OCI-LY1 (cell line): ENCODE data around the gene NLRP1.

Experiments
- CTCF ChIP-seq: fragments of 200-600 bp; sonication (generic), shearing (Covaris generic); IDR thresholded peaks from 2 replicates; pipeline ENCODE4 v1.5.1; 2017; ENCODE audit warnings: mild to moderate bottlenecking, antibody characterized with exemption, low read length, moderate library complexity, mixed read lengths
- EZH2 ChIP-seq: fragments of 200-600 bp; sonication (generic), shearing (Covaris generic); IDR thresholded peaks from 2 replicates; pipeline ENCODE4 v1.8.0; 2017; ENCODE audit warnings: borderline replicate concordance, mixed run types, mild to moderate bottlenecking, antibody characterized with exemption, low read length, moderate library complexity, mixed read lengths

- TF ChIP-seq CTCF (no peak), EZH2 (no peak)
Observed at GRCh38 chr17:5631958-5632590, 47.8 kb upstream of the NLRP1 start.
